Upper lobe of left lung (tissue), 6 donors: Measurements from ENCODE around the gene UTF1. TPM values are rescaled to one million over a fixed set of nuclear protein-coding genes. Genes with fewer than 3 reads are reported as not detected.
A peak's percentile ranks its signal among the peaks of the same experiment; 100 is the strongest.
"Not testable (repeated sequence)": the region's sequence is repeated elsewhere in the genome, so short reads cannot be mapped to it uniquely, and the experiment has no call there.

Experiments
- ATAC-seq, 2 donors: fragments of 200-7000 bp; cut with Tn5 transposase; one replicate each; pipeline ENCODE4 v1.9.1; 2022; ENCODE audit warnings: mild to moderate bottlenecking in 2 of 2, moderate library complexity in 2 of 2; ENCODE audit not compliant: low FRiP score in 2 of 2
- DNase-seq, 2 donors: peaks; one replicate each; pipeline ENCODE4 v3.0.0-alpha.2; 2019 to 2020
- H3K27ac ChIP-seq, 4 donors: fragments of 200-600 bp; sonication (generic); one replicate each; pipeline ENCODE4 v1.5.1; 2016 to 2019
- H3K27me3 ChIP-seq, 4 donors: fragments of 200-600 bp; sonication (generic); one replicate each; pipeline ENCODE4 v1.5.1; 2017 to 2019
- H3K36me3 ChIP-seq, 4 donors: fragments of 200-600 bp; sonication (generic); one replicate each; pipeline ENCODE4 v1.5.1; 2016 to 2019
- H3K4me1 ChIP-seq, 4 donors: fragments of 200-600 bp; sonication (generic); one replicate each; pipeline ENCODE4 v1.5.1; 2018 to 2019
- H3K4me3 ChIP-seq, 4 donors: fragments of 200-600 bp; sonication (generic); one replicate each; pipeline ENCODE4 v1.5.1; 2017 to 2019; ENCODE audit warnings: mild to moderate bottlenecking in 2 of 4, moderate library complexity in 1 of 4
- H3K9me3 ChIP-seq, 4 donors: fragments of 200-600 bp; sonication (generic); one replicate each; pipeline ENCODE4 v1.5.1; 2018 to 2019
- CTCF ChIP-seq, 6 experiments: fragments of 450-650 bp in 4 of 6; fragments of 200-600 bp in 2 of 6; sonication (generic) in 2 of 6; IDR thresholded peaks; one replicate each; pipeline ENCODE4 v1.5.1; 2016 to 2019; ENCODE audit warnings: antibody characterized with exemption in 6 of 6
- EP300 ChIP-seq, 4 donors: sonication (generic); formaldehyde crosslinking; IDR thresholded peaks; one replicate each; pipeline ENCODE4 v1.5.1; 2017; ENCODE audit warnings: antibody characterized with exemption in 4 of 4, control low read depth in 2 of 4
- POLR2A ChIP-seq, 4 donors: fragments of 450-650 bp; IDR thresholded peaks; one replicate each; pipeline ENCODE4 v1.5.1; 2016 to 2017; ENCODE audit warnings: antibody characterized with exemption in 4 of 4, mild to moderate bottlenecking in 2 of 4
- POLR2AphosphoS5 ChIP-seq, 2 donors: sonication (generic); formaldehyde crosslinking; IDR thresholded peaks; one replicate each; pipeline ENCODE4 v1.5.1; 2017; ENCODE audit warnings: antibody characterized with exemption in 2 of 2
- WGBS, 2 donors: methylation state at CpG; one replicate each; pipeline ENCODE4 v1.1.5; 2017 to 2018; 5-methylcytosine and 5-hydroxymethylcytosine counted together
- total RNA-seq, 6 donors: library from RNA; depleted of rRNA in 4 of 6; stranded (reverse); fragments of >200 nt in 4 of 6; gene quantifications; one replicate each; pipeline versions ENCODE4 v1.1.0 to v1.2.1, GENCODE V29; 2016 to 2021
- donor health status: DM: no; HTN: no; CAD: no; lungs with moderate emphysema.
- donor health status: DM: no; HTN: yes; CAD: no; lungs with severe emphysema.

UTF1 gene
- total RNA-seq, 6 donors from 2014 or later, result 0.26 to 0.37 TPM; not detected in 4

GRCh38 chr10:133264461-133264860 is 34.4 kb downstream of the UTF1 start:
- H3K9me3 ChIP-seq, result no peaks in the 10 kb centered on the region
- H3K27me3 ChIP-seq, result no peaks in the 10 kb centered on the region
- H3K4me1 ChIP-seq, result peaks cover 25 to 40% (median 28%) of the 10 kb centered on the region in 4 donors
- H3K36me3 ChIP-seq, result peaks cover 0 to 12% (median 8%) of the 10 kb centered on the region in 4 donors
- no peak for ATAC-seq
- TF ChIP-seq EP300 (IDR thresholded peaks at IDR 0.05), result no peak
- no peak for TF ChIP-seq POLR2AphosphoS5 (IDR thresholded peaks at IDR 0.05)
- peak in 1 of 4 donors; percentile 18 for TF ChIP-seq POLR2A (IDR thresholded peaks at IDR 0.05)
- no peak for TF ChIP-seq CTCF (IDR thresholded peaks at IDR 0.05)
- H3K27ac ChIP-seq, result no peak overlapping the region
- no peak overlapping the region for H3K4me3 ChIP-seq
- peak in 1 of 2 donors; percentile 46 for DNase-seq
- WGBS, 2 donors, result 51 to 76% methylated on average over 6 to 9 of the region's 9 CpGs

GRCh38 chr10:133265052-133265451 is 35.0 kb downstream of the UTF1 start:
- DNase-seq, H3K9me3 ChIP-seq, ATAC-seq, H3K27ac ChIP-seq, H3K27me3 ChIP-seq, H3K4me3 ChIP-seq: not testable (repeated sequence)
- H3K36me3 ChIP-seq, result peaks cover 0 to 17% (median 13%) of the 10 kb centered on the region in 4 donors
- WGBS, 2 donors, result 70 to 89% methylated on average over 10 of the region's 10 CpGs
- peaks cover 19 to 34% (median 22%) of the 10 kb centered on the region in 4 donors for H3K4me1 ChIP-seq

- DNase-seq (peak in 1 of 2 donors; percentile 71), ATAC-seq (no peak)
- 90 to 94% methylated on average over 15 to 16 of the region's 21 CpGs for WGBS, 2 donors
- H3K36me3 ChIP-seq, result peaks cover 0 to 28% (median 22%) of the 10 kb centered on the region in 4 donors
- peaks cover 7 to 22% (median 11%) of the 10 kb centered on the region in 4 donors for H3K4me1 ChIP-seq
- H3K27ac ChIP-seq, result no peak overlapping the region
- no peaks in the 10 kb centered on the region for H3K9me3 ChIP-seq
- no peak overlapping the region for H3K4me3 ChIP-seq
- TF ChIP-seq POLR2AphosphoS5 (IDR thresholded peaks at IDR 0.05) (no peak), POLR2A (IDR thresholded peaks at IDR 0.05) (no peak), EP300 (IDR thresholded peaks at IDR 0.05) (no peak), CTCF (IDR thresholded peaks at IDR 0.05) (no peak)
- H3K27me3 ChIP-seq, result no peaks in the 10 kb centered on the region
Measured at GRCh38 chr10:133266056-133266795, 36.2 kb downstream of the UTF1 start.

GRCh38 chr10:133267293-133267692 is 37.3 kb downstream of the UTF1 start:
- H3K4me3 ChIP-seq, result no peak overlapping the region
- no peak overlapping the region for H3K27ac ChIP-seq
- DNase-seq (peak in 1 of 2 donors; percentile 63), ATAC-seq (no peak)
- no peaks in the 10 kb centered on the region for H3K9me3 ChIP-seq
- H3K27me3 ChIP-seq, result no peaks in the 10 kb centered on the region
- 81 to 82% methylated on average over 8 to 14 of the region's 14 CpGs for WGBS, 2 donors
- TF ChIP-seq POLR2A (IDR thresholded peaks at IDR 0.05), result no peak
- TF ChIP-seq POLR2AphosphoS5 (IDR thresholded peaks at IDR 0.05), result no peak
- no peak for TF ChIP-seq EP300 (IDR thresholded peaks at IDR 0.05)
- no peak for TF ChIP-seq CTCF (IDR thresholded peaks at IDR 0.05)
- H3K4me1 ChIP-seq, result peaks cover 4 to 17% (median 6%) of the 10 kb centered on the region in 4 donors
- H3K36me3 ChIP-seq, result peaks cover 0 to 37% (median 28%) of the 10 kb centered on the region in 4 donors

GRCh38 chr10:133267829-133268228 is 37.8 kb downstream of the UTF1 start:
- no peak for ATAC-seq
- no peak overlapping the region for H3K27ac ChIP-seq
- WGBS, 2 donors, result 94 to 95% methylated on average over 11 to 22 of the region's 22 CpGs
- peak in 1 of 2 donors; percentile 78 for DNase-seq
- H3K4me1 ChIP-seq, result peaks cover 0 to 12% (median under 1%) of the 10 kb centered on the region in 4 donors
- TF ChIP-seq POLR2AphosphoS5 (IDR thresholded peaks at IDR 0.05) (no peak), CTCF (IDR thresholded peaks at IDR 0.05) (no peak), POLR2A (IDR thresholded peaks at IDR 0.05) (no peak), EP300 (IDR thresholded peaks at IDR 0.05) (no peak)
- no peaks in the 10 kb centered on the region for H3K27me3 ChIP-seq
- peaks cover 0 to 40% (median 30%) of the 10 kb centered on the region in 4 donors for H3K36me3 ChIP-seq
- no peak overlapping the region for H3K4me3 ChIP-seq
- H3K9me3 ChIP-seq, result no peaks in the 10 kb centered on the region
